Brain pericyte (primary cell): ENCODE measurements around the gene DDX53.

Source experiments
- DNase-seq: peaks from one replicate; pipeline ENCODE4 v3.0.0-alpha.2; 2012; ENCODE audit warnings: low read depth, low spot score

Gene DDX53

GRCh38 chrX:23048806-23049573 lies 49.2 kb downstream of the DDX53 start:
- DNase-seq, result no peak

DNA sequence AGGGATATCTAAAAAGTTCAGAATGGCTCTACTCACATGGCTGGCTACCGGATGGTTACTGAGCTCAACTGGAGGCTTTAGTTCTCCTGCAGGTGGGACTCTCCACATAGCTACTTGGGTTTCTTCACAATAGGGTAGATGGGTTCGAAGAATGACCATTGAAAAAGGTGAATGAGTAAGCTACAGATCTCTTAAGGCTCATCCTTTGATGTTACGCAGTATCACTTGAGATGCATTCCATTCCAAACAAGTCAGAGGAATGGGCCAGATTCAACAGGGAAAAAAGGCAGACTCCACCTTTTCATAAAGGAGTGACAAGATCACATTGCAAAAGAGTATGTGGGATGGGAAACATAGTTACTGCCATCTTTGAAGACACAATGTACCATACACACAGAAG lies 52.6 kb downstream of the DDX53 start:
- no peak for DNase-seq
